IMR-90 (cell line): ENCODE measurements around the gene NKIRAS1. TPM values are rescaled to one million over a fixed set of nuclear protein-coding genes. Genes with fewer than 3 reads are reported as not detected.

Experiments
- ATAC-seq: fragments of 200-7000 bp; cut with Tn5 transposase; 2 replicates; pipeline ENCODE4 v1.9.1; 2020; ENCODE audit warnings: low read depth, mild to moderate bottlenecking, moderate library complexity
- BruUV-seq: library from RNA; stranded (reverse); fragments of 400-500 nt; replicated peaks from 2 replicates; lab custom pipeline; 2021; lab: Mats Ljungman, UMichigan
- CTCF ChIA-PET: fragments of 300-600 bp; formaldehyde crosslinking; extraction: SDS; loops from one replicate; lab custom pipeline; 2021; ENCODE audit warnings: antibody characterized with exemption; lab: Yijun Ruan, JAX
- POLR2A ChIA-PET: fragments of 300-600 bp; sonication (Branson Sonifier 250); formaldehyde crosslinking; loops from one replicate; lab custom pipeline; 2022; ENCODE audit warnings: antibody characterized with exemption; ENCODE audit not compliant: unreplicated experiment; lab: Charles Lee
- DNase-seq: peaks from one replicate; pipeline ENCODE4 v3.0.0; 2013
- H2AFZ ChIP-seq: replicated peaks from 2 replicates; pipeline ENCODE3; 2013; ENCODE audit warnings: low read length, mild to moderate bottlenecking; ENCODE audit not compliant: poor library complexity
- H2AK5ac ChIP-seq: 2 replicates; pipeline ENCODE4 v1.6.1; 2013; ENCODE audit warnings: low read depth, low read length, inconsistent platforms
- H2AK9ac ChIP-seq: replicated peaks from 2 replicates; pipeline ENCODE3; 2013; ENCODE audit warnings: mild to moderate bottlenecking, low read depth, low read length, moderate library complexity; ENCODE audit not compliant: poor library complexity
- H2BK120ac ChIP-seq: 2 replicates; pipeline ENCODE4 v1.6.1; 2013; ENCODE audit warnings: low read depth, low read length, inconsistent platforms
- H2BK15ac ChIP-seq: 3 replicates; pipeline ENCODE4 v1.6.1; 2013; ENCODE audit warnings: low read depth, low read length, inconsistent platforms
- H2BK20ac ChIP-seq: 2 replicates; pipeline ENCODE4 v1.6.1; 2013; ENCODE audit warnings: low read depth, mild to moderate bottlenecking, inconsistent platforms, low read length, moderate library complexity
- H2BK5ac ChIP-seq: 2 replicates; pipeline ENCODE4 v1.6.1; 2013; ENCODE audit warnings: mild to moderate bottlenecking, low read depth, low read length, inconsistent platforms; ENCODE audit not compliant: poor library complexity, severe bottlenecking
- H3K14ac ChIP-seq: replicated peaks from 2 replicates; pipeline ENCODE4 v1.6.1; 2013; ENCODE audit warnings: low read depth, low read length, inconsistent platforms
- H3K18ac ChIP-seq: 2 replicates; pipeline ENCODE4 v1.6.1; 2013; ENCODE audit warnings: low read depth, low read length, control low read depth
- H3K23ac ChIP-seq: 2 replicates; pipeline ENCODE4 v1.6.1; 2013; ENCODE audit warnings: low read depth, low read length, inconsistent platforms
- H3K27ac ChIP-seq: 2 replicates; pipeline ENCODE4 v1.5.1; 2013; ENCODE audit warnings: mild to moderate bottlenecking, control low read depth, low read length; ENCODE audit not compliant: insufficient read depth
- H3K27me3 ChIP-seq: 2 replicates; pipeline ENCODE4 v1.6.1; 2013; ENCODE audit warnings: low read length; ENCODE audit not compliant: control insufficient read depth, insufficient read depth
- H3K36me3 ChIP-seq: 2 replicates; pipeline ENCODE4 v1.6.1; 2013; ENCODE audit warnings: low read length, mixed read lengths; ENCODE audit not compliant: control insufficient read depth, insufficient read depth
- H3K4ac ChIP-seq: 2 replicates; pipeline ENCODE4 v1.6.1; 2013; ENCODE audit warnings: low read depth, low read length, inconsistent platforms
- H3K4me1 ChIP-seq: 2 replicates; pipeline ENCODE4 v1.6.1; 2013; ENCODE audit warnings: low read length, mixed read lengths; ENCODE audit not compliant: control insufficient read depth, insufficient read depth
- H3K4me2 ChIP-seq: 2 replicates; pipeline ENCODE4 v1.6.1; 2013; ENCODE audit warnings: low read depth, mild to moderate bottlenecking, control low read depth, low read length, moderate library complexity
- H3K4me3 ChIP-seq: 2 replicates; pipeline ENCODE4 v1.5.1; 2013; ENCODE audit warnings: low read depth, mild to moderate bottlenecking, control low read depth, low read length, moderate library complexity; ENCODE audit not compliant: insufficient read depth
- H3K56ac ChIP-seq: 2 replicates; pipeline ENCODE4 v1.6.1; 2013; ENCODE audit warnings: low read length, inconsistent platforms; ENCODE audit not compliant: insufficient read depth; ENCODE audit errors: extremely low read depth
- H3K79me1 ChIP-seq, 2 experiments: 2 replicates each; pipeline ENCODE4 v1.6.1; 2013; ENCODE audit warnings: low read length in 2 of 2, inconsistent platforms in 1 of 2, low read depth in 1 of 2
- H3K9ac ChIP-seq: 2 replicates; pipeline ENCODE4 v1.6.1; 2013; ENCODE audit warnings: low read depth, low read length, control low read depth
- H3K9me1 ChIP-seq: 2 replicates; pipeline ENCODE4 v1.6.1; 2013; ENCODE audit warnings: low read length, inconsistent platforms; ENCODE audit not compliant: insufficient read depth
- H3K9me3 ChIP-seq: 2 replicates; pipeline ENCODE4 v1.6.1; 2013; ENCODE audit warnings: low read length; ENCODE audit not compliant: control insufficient read depth, insufficient read depth
- H4K20me1 ChIP-seq: 2 replicates; pipeline ENCODE4 v1.6.1; 2013; ENCODE audit warnings: low read length, inconsistent platforms; ENCODE audit not compliant: insufficient read depth
- H4K5ac ChIP-seq: 2 replicates; pipeline ENCODE4 v1.6.1; 2013; ENCODE audit warnings: mild to moderate bottlenecking, low read depth, low read length, control low read depth
- H4K8ac ChIP-seq, 2 experiments: 2 replicates each; pipeline ENCODE4 v1.6.1; 2013; ENCODE audit warnings: low read depth in 2 of 2, low read length in 2 of 2, control low read depth in 1 of 2, inconsistent platforms in 1 of 2
- H4K91ac ChIP-seq: 2 replicates; pipeline ENCODE4 v1.6.1; 2013; ENCODE audit warnings: low read depth, low read length, inconsistent platforms; ENCODE audit not compliant: insufficient read depth
- CEBPB ChIP-seq: IDR thresholded peaks from 2 replicates; pipeline ENCODE4 v1.6.1; 2012; ENCODE audit warnings: low read depth, low read length, improper control_type of control experiment
- ELK1 ChIP-seq: fragments of 150-350 bp; IDR thresholded peaks from 2 replicates; pipeline ENCODE4 v1.6.1; 2016; ENCODE audit warnings: low read depth, mild to moderate bottlenecking, low read length, moderate library complexity, borderline replicate concordance
- FOS ChIP-seq: fragments of 150-350 bp; IDR thresholded peaks from 2 replicates; pipeline ENCODE4 v1.6.1; 2016; ENCODE audit warnings: low read depth, low read length
- MXI1 ChIP-seq: IDR thresholded peaks from 2 replicates; pipeline ENCODE4 v1.6.1; 2012; ENCODE audit warnings: low read depth, mild to moderate bottlenecking, low read length, moderate library complexity, borderline replicate concordance
- NFE2L2 ChIP-seq: fragments of 150-350 bp; IDR thresholded peaks from 2 replicates; pipeline ENCODE4 v1.6.1; 2016; ENCODE audit warnings: low read depth, mild to moderate bottlenecking, low read length
- POLR2A ChIP-seq: IDR thresholded peaks from 2 replicates; pipeline ENCODE4 v1.6.1; 2012; ENCODE audit warnings: mild to moderate bottlenecking, low read depth, low read length
- RFX5 ChIP-seq: IDR thresholded peaks from 2 replicates; pipeline ENCODE4 v1.8.0; 2012; ENCODE audit warnings: low read depth, mild to moderate bottlenecking, low read length, moderate library complexity
- SMC3 ChIP-seq: fragments of 150-350 bp; IDR thresholded peaks from 2 replicates; pipeline ENCODE4 v1.6.1; 2016; ENCODE audit warnings: low read depth, mild to moderate bottlenecking, antibody characterized with exemption, low read length, moderate library complexity
- WGBS, 2 experiments: methylation state at CpG; one replicate each; pipeline versions ENCODE4 v1.1.5 to v1.1.7; 2013; ENCODE audit warnings: missing lambda C conversion rate in 2 of 2; ENCODE audit not compliant: insufficient read length in 1 of 2; ENCODE audit errors: extremely low coverage in 2 of 2; 5-methylcytosine and 5-hydroxymethylcytosine counted together
- dilution Hi-C: fragments of 300-500 bp; cut with HindIII; formaldehyde crosslinking; loops from one replicate; pipeline ENCODE4 v1.14.3; 2018; ENCODE audit warnings: low sequenced_read_pairs; ENCODE audit not compliant: unreplicated experiment
- in situ Hi-C: fragments of 300-500 bp; cut with MboI; formaldehyde crosslinking; loops from 3 replicates; pipeline ENCODE4 v1.14.3; 2019; ENCODE audit warnings: low sequenced_read_pairs, inconsistent platforms, mixed read lengths
- intact Hi-C: fragments of 100-400 bp; cut with micrococcal nuclease; formaldehyde crosslinking; loops from 2 replicates; pipeline ENCODE4 v1.10.0; 2022
- polyA plus RNA-seq, 3 experiments: library from polyadenylated mRNA; depleted of rRNA; stranded (reverse); fragments of >200 nt; gene quantifications; 2 replicates each; pipeline ENCODE4 v1.2.3, GENCODE V29; 2012; ENCODE audit warnings: low replicate concordance in 1 of 3
- total RNA-seq: library from RNA; depleted of rRNA; stranded (reverse); fragments of >200 nt; gene quantifications from 2 replicates; pipeline ENCODE4 v1.2.3, GENCODE V29; 2012

The NKIRAS1 gene
- total and polyA plus RNA-seq, 2 of the 4 experiments (the other 2 are of a cell fraction) = 6.1 to 6.8 TPM

- H3K4me1 ChIP-seq = peaks cover 4% of the 10 kb centered on the region
- no peak overlapping the region for H4K91ac ChIP-seq
- H3K9me3 ChIP-seq = no peaks in the 10 kb centered on the region
- H3K9me1 ChIP-seq = peaks cover 5% of the 10 kb centered on the region
- TF ChIP-seq SMC3 (no peak), RFX5 (no peak), MXI1 (no peak), NFE2L2 (no peak), ELK1 (no peak), POLR2A (no peak), CEBPB (no peak), FOS (no peak)
- H2AFZ ChIP-seq = no peak overlapping the region
- no peak overlapping the region for H3K18ac ChIP-seq
- H3K56ac ChIP-seq = no peak overlapping the region
- no peak overlapping the region for H2BK20ac ChIP-seq
- no peak overlapping the region for H4K5ac ChIP-seq
- H3K23ac ChIP-seq = no peak overlapping the region
- H4K8ac ChIP-seq = no peak overlapping the region
- dilution Hi-C loops (no loop called here), in situ Hi-C loops (no loop called here), intact Hi-C loops (no loop called here)
- no TSS peak for BruUV-seq
- no peak overlapping the region for H3K27ac ChIP-seq
- no peak overlapping the region for H3K14ac ChIP-seq
- no peak for DNase-seq
- no peak overlapping the region for H3K4me2 ChIP-seq
- H2AK5ac ChIP-seq = no peak overlapping the region
- CTCF ChIA-PET = no interaction called here
- H2BK120ac ChIP-seq = no peak overlapping the region
- H2AK9ac ChIP-seq = no peak overlapping the region
- H4K20me1 ChIP-seq = peaks cover 61% of the 10 kb centered on the region
- H3K36me3 ChIP-seq = peaks cover 4% of the 10 kb centered on the region; the same call in 1 of the 2 replicates
- no peak overlapping the region for H3K9ac ChIP-seq
- no CpG with 5 or more reads among the region's 1 CpG for WGBS, 2 experiments
- no peak overlapping the region for H2BK5ac ChIP-seq
- no peak overlapping the region for H3K4me3 ChIP-seq
- peaks cover 30 to 78% of the 10 kb centered on the region in 2 experiments for H3K79me1 ChIP-seq
- POLR2A ChIA-PET = no interaction called here
- no peak for ATAC-seq
- H2BK15ac ChIP-seq = no peak overlapping the region
- no peak overlapping the region for H3K4ac ChIP-seq
- no peaks in the 10 kb centered on the region for H3K27me3 ChIP-seq
Observed at GRCh38 chr3:23953523-23953922, 36.7 kb upstream of the NKIRAS1 start.
